Mesodermal cell (in vitro differentiated cells): ENCODE measurements around the gene NEO1.

Experiments used
- H3K27ac ChIP-seq: 2 replicates; pipeline ENCODE4 v1.7.0; 2013; ENCODE audit warnings: mild to moderate bottlenecking, low read depth, low read length, moderate library complexity; ENCODE audit not compliant: severe bottlenecking
- H3K36me3 ChIP-seq: 2 replicates; pipeline ENCODE4 v1.7.1; 2013; ENCODE audit warnings: mild to moderate bottlenecking, low read length, moderate library complexity; ENCODE audit not compliant: control insufficient read depth, insufficient read depth
- H3K4me1 ChIP-seq: one replicate; pipeline ENCODE4 v1.7.1; 2013; ENCODE audit warnings: mild to moderate bottlenecking, low read length; ENCODE audit not compliant: insufficient read depth, control insufficient read depth, poor library complexity, severe bottlenecking
- H3K4me3 ChIP-seq: 2 replicates; pipeline ENCODE4 v1.7.0; 2013; ENCODE audit warnings: low read length, control low read depth, mild to moderate bottlenecking; ENCODE audit not compliant: insufficient read depth, poor library complexity, severe bottlenecking; ENCODE audit errors: extremely low read depth
- H3K9me3 ChIP-seq: 2 replicates; pipeline ENCODE4 v1.7.1; 2013; ENCODE audit warnings: mild to moderate bottlenecking, low read length, moderate library complexity; ENCODE audit not compliant: control insufficient read depth
- WGBS, 2 experiments: methylation state at CpG; one replicate each; pipeline ENCODE4 v1.1.5; 2013; ENCODE audit warnings: missing lambda C conversion rate in 2 of 2; ENCODE audit not compliant: insufficient coverage in 2 of 2; 5-methylcytosine and 5-hydroxymethylcytosine counted together

Gene NEO1

DNA sequence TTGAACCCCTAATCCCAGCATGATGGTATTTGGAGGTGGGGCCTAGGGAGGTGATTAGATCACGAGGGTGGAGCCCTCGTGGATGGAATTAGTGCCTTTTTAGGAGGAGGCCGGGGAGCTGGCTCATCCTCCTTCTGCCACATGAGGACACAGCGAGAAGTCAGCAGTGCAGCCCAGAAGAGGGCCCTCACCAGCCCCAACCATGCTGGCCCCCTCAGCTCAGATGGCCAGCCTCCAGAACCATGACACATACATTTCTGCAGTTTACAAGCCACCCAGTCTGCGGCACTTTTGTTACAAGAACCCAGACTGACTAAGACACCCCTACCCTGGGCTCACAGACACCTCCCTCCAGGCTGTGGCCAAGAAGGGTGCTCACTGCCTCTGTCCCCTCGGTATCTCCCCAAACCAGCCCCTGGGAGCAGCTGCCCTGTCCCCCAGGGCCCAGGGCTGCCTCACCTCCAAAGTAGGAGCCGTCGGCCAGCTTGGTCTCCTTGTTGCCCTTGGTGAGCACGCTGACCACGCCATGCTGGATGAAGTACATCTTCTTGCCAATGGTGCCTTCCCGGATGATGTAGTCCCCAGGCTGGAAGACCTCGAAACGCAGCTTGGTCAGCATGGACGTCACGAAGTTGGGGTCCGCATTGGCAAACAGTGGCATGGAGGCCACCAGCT, 272.4 kb downstream of the NEO1 start:
- 95 to 97% methylated on average over 14 of the region's 16 CpGs for WGBS, 2 experiments
- Histone ChIP-seq H3K9me3 (no peaks in the 10 kb centered on the region), H3K27ac (no peak overlapping the region), H3K4me3 (no peak overlapping the region), H3K4me1 (peaks cover 12% of the 10 kb centered on the region), H3K36me3 (no peaks in the 10 kb centered on the region)

DNA sequence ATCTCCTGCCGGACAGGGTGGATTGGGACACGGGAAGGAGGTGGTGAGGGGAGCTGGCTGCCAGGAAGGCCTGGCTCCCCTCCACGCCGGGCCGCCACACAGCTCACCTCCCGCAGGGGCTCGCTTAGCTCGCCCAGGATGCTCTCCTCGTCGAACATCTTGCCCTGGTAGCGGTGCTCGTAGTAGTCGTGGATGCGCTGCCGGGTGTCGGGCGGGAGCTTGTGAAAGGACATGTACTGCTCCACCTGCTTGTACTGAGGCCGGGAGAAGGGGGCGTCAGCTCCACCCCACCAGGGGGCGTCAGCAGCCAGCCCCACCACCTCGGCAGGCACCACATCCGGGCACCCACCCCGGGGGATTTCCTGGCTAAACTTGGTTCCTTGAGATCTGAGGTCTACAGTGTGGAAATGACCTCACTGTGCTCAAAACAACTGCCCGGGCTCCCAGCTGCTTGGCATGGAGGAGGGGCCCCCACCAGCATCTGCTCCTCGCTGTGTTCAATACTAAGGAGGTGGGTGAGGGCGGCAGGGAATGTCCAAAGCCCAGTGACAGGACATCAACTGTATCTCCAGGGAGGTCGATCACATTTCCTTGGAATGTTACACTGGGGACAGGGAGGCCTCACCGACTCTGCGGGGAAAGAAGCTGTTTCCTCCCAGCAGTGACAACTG, 273.1 kb downstream of the NEO1 start:
- Histone ChIP-seq H3K27ac (no peak overlapping the region), H3K9me3 (no peaks in the 10 kb centered on the region), H3K4me3 (no peak overlapping the region), H3K4me1 (peaks cover 12% of the 10 kb centered on the region), H3K36me3 (no peaks in the 10 kb centered on the region)
- WGBS, 2 experiments: 87 to 88% methylated on average over 28 to 29 of the region's 29 CpGs

- Histone ChIP-seq H3K4me3 (no peak overlapping the region), H3K27ac (peak overlapping the region; percentile 2), H3K4me1 (peaks cover 12% of the 10 kb centered on the region), H3K9me3 (no peaks in the 10 kb centered on the region), H3K36me3 (no peaks in the 10 kb centered on the region)
- WGBS, 2 experiments: 89 to 96% methylated on average over 3 to 4 of the region's 4 CpGs
Observed at GRCh38 chr15:73326157-73326556, 273.9 kb downstream of the NEO1 start.

- H3K36me3 ChIP-seq: no peaks in the 10 kb centered on the region
- no peak overlapping the region for H3K27ac ChIP-seq
- peaks cover 12% of the 10 kb centered on the region for H3K4me1 ChIP-seq
- no peak overlapping the region for H3K4me3 ChIP-seq
- 91% methylated on average over 12 of the region's 12 CpGs for WGBS, 2 experiments
- no peaks in the 10 kb centered on the region for H3K9me3 ChIP-seq
Observed at GRCh38 chr15:73328149-73328820, 276.0 kb downstream of the NEO1 start.

DNA sequence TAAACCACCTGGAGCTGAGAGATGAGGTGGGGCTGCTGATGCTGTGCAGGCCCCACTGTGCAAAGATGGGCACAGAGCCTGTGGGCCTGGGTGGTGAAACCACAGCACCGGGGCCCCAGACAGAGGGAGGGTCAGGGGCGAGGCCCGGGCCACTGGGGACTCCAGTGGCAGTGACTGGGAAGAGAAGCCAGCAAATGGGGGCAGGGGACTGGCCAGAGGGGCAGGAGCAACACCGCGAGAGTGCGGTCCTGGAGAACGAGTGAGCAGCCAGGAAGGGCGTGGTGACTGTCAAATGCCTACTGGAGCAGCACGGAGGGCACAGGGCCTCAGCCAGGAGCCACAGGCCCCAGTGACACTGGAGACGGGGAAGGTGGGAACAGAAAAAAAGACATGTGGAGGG, 276.7 kb downstream of the NEO1 start:
- Histone ChIP-seq H3K4me1 (peaks cover 12% of the 10 kb centered on the region), H3K4me3 (no peak overlapping the region), H3K36me3 (no peaks in the 10 kb centered on the region), H3K9me3 (no peaks in the 10 kb centered on the region), H3K27ac (no peak overlapping the region)
- WGBS, 2 experiments: 93 to 95% methylated on average over 10 of the region's 10 CpGs

DNA sequence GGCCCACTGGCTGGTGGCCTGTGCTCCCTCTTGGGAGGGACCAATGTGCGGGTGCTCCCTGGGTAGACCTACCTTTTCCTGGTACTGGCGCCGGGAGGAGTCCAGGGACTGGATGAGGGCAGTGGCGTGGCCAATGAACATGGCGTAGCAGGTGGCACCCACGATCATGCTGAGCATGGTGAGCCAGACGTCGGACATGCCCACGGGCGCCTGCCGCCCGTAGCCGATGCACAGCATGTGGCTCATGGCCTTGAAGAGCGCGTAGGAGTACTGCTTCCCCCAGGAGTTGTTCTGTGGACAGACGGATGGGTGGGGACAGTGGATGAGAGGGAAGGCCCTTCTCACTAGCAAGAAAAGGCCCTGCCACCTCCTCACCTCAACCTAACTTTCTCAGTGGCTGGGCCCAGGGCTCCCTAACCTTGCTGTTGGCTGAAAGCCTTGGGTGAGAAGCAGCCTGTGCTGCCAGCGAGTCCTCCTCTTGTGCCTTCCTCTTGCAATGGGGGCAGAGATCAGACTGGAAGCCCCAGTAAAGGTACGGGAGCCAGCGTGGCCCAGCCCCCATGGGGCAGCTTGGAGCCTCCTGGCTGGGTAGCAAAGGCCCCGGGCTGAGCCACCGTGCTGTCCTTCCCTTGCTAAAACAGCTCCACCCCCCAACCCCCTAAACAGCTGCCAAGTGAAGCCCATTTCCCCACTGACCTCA, 277.4 kb downstream of the NEO1 start:
- WGBS, 2 experiments: 85 to 90% methylated on average over 17 to 18 of the region's 21 CpGs
- no peak overlapping the region for H3K27ac ChIP-seq

GRCh38 chr15:73330206-73331051, 278.2 kb downstream of the NEO1 start:
- Histone ChIP-seq H3K4me1 (peaks cover 18% of the 10 kb centered on the region), H3K4me3 (no peak overlapping the region), H3K27ac (no peak overlapping the region), H3K9me3 (no peaks in the 10 kb centered on the region), H3K36me3 (no peaks in the 10 kb centered on the region)
- WGBS, 2 experiments: 85 to 89% methylated on average over 8 to 13 of the region's 15 CpGs

More for the DNA sequence above, 277.4 kb downstream of the NEO1 start:
- Histone ChIP-seq H3K4me1 (peaks cover 15% of the 10 kb centered on the region), H3K36me3 (no peaks in the 10 kb centered on the region), H3K4me3 (no peak overlapping the region), H3K9me3 (no peaks in the 10 kb centered on the region)

GRCh38 chr15:73331501-73331900, 279.2 kb downstream of the NEO1 start:
- 91 to 95% methylated on average over 3 of the region's 5 CpGs for WGBS, 2 experiments
- Histone ChIP-seq H3K9me3 (no peaks in the 10 kb centered on the region), H3K4me1 (peaks cover 15% of the 10 kb centered on the region), H3K4me3 (no peak overlapping the region), H3K36me3 (no peaks in the 10 kb centered on the region), H3K27ac (no peak overlapping the region)

DNA sequence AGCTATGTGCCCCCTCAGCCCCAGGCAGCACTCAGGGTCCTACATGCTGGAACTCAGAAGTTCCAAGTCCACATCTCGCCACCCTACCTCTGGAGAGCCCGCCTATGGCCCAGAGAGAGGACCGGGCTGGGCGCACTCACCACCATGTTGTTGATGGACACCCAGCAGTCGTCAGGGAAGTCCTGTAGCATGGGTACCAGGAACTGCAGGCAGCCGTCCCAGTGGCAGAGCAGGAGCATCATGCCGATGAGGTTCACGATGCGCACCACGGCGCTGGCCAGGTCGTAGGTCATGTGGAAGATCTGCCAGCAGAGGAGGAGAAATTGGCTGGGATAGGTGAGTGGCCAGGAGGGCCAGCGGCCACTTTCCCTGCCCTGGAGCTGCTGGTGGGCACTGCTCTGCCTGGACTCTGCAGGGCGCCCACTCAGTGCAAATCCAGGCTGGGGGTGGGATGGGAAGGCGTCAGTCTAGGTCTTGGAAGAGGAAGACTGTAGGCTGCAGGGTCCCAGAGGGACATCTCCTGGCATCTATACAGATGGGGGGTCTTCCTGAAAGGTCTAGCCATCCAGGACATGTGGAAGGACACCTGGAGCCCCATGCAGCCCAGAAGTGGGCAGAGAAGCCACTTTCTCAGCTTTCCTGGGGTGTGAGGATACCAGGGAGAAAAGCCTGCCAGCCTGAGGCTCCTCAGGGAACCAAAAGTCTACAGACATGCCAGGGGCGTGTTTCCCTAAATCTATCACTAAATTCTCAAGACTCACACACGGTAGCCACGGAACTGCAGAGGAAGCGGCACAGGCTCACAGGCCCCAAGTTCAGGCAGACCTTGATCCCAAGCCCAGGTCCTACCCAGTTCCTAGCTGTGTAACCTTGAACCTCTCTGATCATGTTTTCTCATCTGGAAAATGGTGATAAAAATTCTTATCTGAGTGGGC, 280.0 kb downstream of the NEO1 start:
- H3K27ac ChIP-seq: no peak overlapping the region
- no peaks in the 10 kb centered on the region for H3K9me3 ChIP-seq
- no peak overlapping the region for H3K4me3 ChIP-seq
- H3K4me1 ChIP-seq: peaks cover 15% of the 10 kb centered on the region
- no peaks in the 10 kb centered on the region for H3K36me3 ChIP-seq
- 92 to 94% methylated on average over 16 to 19 of the region's 19 CpGs for WGBS, 2 experiments
